GM18873 (cell line): ENCODE data around the gene CCL20.
A peak's percentile ranks its signal among the peaks of the same experiment; 100 is the strongest.
"Not testable (repeated sequence)": the region's sequence is repeated elsewhere in the genome, so short reads cannot be mapped to it uniquely, and the experiment has no call there.

Experiments
- ATAC-seq: cut with Tn5 transposase; IDR thresholded peaks from one replicate; pipeline ENCODE4 v1.9.1; 2021; ENCODE audit warnings: mild to moderate bottlenecking, moderate library complexity, moderate number of reproducible peaks; ENCODE audit not compliant: unreplicated experiment, low FRiP score

CCL20 gene

GRCh38 chr2:227813562-227814353, at the start of gene CCL20:
TSS of gene CCL20 (plus strand) at chr2:227813842. CDS start at chr2:227813912, 70 bp downstream.
- ATAC-seq = no peak

DNA sequence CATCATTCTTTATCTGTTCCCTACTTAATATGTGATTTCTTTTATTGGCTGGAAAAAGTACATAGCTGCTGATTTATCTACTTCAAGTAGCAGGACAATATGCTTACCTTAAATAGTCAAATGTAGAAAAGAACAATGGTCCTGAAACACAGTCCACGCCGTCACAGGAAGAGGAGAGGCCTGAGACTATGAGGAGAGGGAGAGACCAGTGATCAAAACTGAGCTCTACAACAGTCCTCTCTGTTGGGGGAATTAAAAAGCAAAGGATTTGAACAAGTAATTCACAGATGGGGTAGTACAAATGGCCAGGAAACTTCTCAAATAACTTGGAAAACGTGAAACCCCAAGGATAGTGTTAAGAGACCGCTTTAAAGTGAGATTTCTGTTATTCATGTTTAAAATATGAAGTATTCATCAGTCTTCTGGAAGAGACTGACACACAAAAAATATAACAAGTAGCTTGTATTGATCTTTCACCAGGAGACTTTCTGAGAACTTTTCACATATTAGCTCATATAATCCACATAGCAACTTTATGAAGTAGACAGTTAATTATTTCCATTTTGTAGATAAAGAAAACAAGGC, 47.8 kb upstream of the CCL20 start:
- ATAC-seq = no peak

- ATAC-seq = peak; percentile 89
These were observed 47.2 kb upstream of the CCL20 start for GRCh38 chr2:227766373-227766883.

DNA sequence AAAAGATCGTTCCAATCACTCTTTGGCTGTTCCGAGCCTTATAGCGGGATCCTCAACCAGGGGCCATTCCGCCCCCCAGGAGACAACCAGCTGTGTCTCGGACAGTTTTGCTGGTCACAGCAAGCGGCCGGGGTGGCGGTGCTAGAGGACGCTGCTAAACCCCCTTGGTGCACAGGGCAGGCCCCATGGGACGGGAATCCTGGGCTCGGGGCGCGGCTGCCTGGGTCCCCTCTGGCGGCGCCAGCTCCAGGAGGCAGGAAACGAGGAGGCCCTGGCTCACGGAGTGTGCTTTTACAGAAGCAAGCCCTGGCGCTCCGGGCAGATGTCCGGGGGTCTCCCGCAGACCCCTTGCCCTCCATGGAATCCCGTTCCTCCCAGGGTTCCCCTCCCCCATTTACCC, 45.8 kb upstream of the CCL20 start:
- no peak for ATAC-seq

GRCh38 chr2:227772197-227772661, 41.4 kb upstream of the CCL20 start:
- ATAC-seq = no peak

GRCh38 chr2:227772932-227773331, 40.7 kb upstream of the CCL20 start:
- no peak for ATAC-seq

GRCh38 chr2:227774011-227774624, 39.5 kb upstream of the CCL20 start:
- ATAC-seq = no peak

GRCh38 chr2:227774895-227775842, 38.5 kb upstream of the CCL20 start:
- no peak for ATAC-seq

- no peak for ATAC-seq
These were observed 32.5 kb upstream of the CCL20 start for GRCh38 chr2:227780981-227781615.

DNA sequence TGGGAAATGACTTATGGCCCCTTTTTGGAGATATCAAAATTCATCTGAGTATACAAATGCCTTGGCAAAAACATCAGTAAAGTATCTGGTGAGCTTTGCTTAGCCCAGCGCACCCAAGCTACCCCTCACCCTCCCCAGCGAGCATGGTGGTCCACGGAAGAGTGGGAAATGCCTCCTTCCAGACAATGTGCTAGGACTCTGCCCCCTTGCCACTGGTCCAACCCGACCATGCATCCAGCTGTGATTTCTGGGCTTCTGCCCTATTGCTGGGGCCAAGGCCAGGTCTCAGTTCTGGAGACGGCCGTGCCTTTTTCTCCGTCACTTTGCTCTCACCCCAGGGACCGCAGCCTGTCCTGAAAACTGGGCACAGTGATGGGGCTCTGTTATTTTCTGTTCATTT, 31.8 kb upstream of the CCL20 start:
- ATAC-seq = no peak

DNA sequence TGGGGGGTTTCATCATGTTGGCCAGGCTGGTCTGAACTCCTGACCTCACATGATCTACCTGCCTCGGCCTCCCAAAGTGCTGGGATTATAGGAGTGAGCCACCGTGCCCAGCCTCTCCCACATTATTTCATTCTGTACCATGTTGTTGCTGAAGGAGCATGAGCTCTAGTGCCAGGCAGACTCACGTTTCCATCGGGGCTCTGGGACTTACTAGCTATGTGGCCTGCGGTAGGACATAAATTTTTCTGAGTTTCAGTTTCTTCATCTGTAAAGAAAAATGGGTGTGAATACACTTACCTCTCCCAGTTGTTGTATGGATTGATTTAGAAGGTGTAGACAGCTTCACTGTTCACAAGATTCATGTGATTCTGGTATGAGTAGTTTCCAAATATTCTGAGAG, 30.8 kb upstream of the CCL20 start:
- peak; percentile 51 for ATAC-seq

DNA sequence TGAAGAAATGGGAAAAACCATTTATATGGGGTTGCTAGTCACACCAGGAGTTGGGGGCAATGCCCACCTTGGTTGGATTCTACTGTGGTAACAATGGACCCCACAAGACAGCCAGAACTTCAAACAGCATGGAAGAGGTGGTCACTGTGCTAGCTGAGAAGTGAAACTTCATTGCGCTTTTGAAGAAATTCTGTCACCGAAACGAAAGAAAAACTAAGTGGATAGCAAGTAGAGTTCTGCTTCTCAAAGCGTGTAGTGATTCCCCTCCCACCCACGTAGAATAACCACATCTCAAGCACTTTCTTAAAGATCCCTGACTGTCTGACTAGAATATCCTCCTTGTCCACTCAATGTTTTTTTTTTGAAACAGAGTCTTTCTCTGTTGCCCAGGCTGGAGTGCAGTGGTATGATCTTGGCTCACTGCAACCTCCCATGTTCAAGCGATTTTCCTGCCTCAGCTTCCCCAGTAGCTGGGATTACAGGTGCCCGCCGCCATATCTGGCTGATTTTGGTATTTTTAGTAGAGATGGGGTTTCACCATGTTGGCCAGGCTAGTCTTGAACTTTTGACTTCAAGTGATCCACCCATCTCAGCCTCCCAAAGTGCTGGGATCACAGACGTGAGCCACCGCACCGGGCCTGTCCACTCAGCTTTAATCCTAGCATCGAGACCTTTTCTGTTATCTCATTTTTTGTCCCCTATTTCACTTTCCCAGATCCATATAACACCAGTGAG, 30.1 kb upstream of the CCL20 start:
- peak; percentile 98 for ATAC-seq

DNA sequence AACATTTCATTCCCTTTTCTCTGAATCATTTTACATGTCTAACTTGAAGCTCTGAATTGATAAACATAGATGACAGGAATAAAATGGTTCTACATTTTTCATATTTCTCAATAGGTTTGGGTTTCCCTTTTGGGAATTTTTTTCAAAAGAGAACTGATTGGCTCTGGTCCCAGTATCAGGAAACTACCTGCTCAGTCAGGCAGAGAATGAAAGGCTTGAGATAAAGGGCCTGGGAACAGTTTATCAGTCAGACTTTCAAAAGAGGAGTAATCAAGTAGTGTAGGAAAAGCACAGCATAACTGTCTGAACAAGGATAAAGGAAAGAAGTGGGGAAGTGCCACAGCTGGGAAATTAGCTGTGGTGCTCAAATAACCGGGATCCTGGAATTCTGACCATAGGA, 28.3 kb upstream of the CCL20 start:
- no peak for ATAC-seq

DNA sequence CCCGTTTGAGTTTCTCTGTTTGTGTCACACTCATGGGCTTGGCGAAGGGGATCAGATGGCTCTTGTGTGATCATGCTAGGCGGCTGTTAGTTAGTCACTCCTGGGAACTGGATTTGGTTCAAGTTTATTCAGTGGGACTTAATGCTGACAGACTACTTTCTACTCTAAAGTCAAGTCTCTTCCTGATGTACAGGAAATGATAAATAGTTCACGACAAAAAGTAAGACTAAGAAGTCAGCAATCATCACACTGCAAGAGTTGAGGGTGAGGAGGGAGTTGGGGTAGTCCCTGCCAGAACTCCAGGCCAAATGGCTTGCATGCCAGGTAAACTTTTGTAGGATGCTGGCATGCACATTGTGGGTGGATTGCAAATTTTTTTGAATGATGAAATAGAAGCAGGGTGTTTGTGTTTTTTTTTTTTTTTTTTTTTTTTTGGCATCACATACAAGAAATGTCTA, 25.1 kb upstream of the CCL20 start:
- ATAC-seq = no peak

DNA sequence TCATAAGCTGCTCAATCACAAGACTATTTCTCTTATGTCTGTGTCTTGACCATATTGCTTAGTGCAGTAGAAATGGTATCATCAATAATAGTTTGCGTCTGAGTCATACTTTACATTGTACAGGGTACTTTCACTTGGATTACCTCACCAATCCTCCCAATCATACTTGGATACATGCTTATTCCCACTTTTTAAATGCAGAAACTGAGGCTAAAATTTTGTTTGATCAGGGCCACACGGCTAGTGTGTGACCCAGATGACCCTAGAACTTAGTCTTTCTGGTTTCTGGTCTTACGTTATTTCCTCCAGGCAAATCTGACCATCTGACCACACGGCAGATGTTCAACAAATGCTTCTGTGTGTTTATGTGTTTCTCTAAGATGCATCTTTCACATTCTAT, 23.8 kb upstream of the CCL20 start:
- no peak for ATAC-seq

DNA sequence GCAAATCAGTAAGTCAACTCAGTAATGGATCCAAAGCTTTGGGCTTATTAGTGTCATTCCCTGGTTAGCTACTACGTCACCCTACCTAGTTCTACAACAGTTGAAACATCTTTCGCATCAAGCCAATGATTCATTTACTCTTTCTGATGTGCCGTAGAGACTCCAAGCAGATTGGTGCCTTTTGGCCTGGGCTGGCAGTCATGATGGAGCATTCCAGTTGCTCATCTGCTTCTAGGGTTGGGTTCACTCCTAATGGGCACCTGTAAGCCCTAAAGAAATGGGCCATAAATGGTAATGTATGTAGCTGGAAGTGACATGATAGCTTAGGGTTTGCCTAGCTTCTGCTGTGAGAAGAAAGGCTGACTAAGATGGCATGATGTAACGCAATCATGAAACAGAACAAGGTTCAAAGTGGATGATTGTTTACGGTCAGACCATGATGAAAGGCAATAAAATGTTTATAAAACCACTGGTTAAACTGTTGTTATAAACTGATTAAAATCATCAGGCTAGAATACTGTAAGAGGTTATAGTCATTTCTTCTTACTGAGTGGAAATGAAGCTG, 20.4 kb upstream of the CCL20 start:
- ATAC-seq = no peak

DNA sequence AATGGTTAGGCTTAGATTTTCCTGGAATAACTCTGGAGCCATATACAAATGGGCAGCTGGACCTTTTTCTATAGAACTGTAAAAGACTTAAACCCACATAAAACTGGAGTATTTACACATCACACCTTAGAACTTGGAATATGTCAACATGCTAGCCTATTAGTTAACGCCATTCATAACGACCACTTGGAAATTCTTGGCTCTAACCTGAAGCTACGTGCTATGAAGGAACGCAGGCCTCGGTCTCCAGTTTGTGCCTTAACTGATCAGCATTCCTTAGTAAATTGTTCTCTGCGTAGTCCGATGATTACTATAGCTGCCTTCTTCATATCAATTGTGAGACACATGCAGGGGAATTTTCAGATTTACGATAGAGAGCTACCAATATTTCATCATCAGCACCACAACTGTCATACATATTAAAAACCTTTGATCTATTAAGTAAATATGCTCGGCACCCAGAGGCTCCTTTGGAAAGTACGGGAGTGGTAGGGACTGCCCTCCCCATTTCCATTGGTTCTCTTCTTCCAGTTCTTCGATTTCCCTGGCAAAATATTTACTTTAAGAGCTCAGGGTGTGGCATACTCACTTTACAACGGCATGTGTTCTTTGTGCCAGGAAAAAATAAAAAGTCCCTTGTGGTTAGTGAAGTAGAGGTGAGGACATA, 17.5 kb upstream of the CCL20 start:
- no peak for ATAC-seq

DNA sequence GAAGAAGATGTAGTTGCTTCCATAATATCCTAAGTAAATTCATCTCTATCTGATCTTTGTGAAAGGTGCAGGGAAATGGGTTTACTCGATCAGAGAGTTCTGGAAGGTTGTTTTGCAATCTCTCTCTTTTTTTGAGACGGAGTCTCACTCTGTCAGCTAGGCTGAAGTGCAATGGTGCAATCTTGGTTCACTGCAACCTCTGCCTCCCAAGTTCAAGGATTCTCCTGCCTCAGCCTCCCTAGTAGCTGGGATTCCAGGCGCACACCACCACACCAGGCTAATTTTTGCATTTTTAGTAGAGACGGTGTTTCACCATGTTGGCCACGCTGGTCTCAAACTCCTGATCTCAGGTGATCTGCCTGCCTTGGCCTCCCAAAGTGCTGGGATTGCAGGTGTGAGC, 16.9 kb upstream of the CCL20 start:
- not testable (repeated sequence) for ATAC-seq
